Hematopoietic multipotent progenitor cell (in vitro differentiated cells): Measurements from ENCODE around the gene MANSC1. TPM values are rescaled to one million over a fixed set of nuclear protein-coding genes. Genes with fewer than 3 reads are reported as not detected.
"Not testable (repeated sequence)": the region's sequence is repeated elsewhere in the genome, so short reads cannot be mapped to it uniquely, and the experiment has no call there.

Source experiments
- DNase-seq, 3 donors: peaks; one replicate each; pipeline ENCODE4 v3.0.0-alpha.2; 2011 to 2015; ENCODE audit warnings: low read depth in 2 of 3, low spot score in 2 of 3
- total RNA-seq: library from RNA; depleted of rRNA; stranded (reverse); fragments of >200 nt; gene quantifications from one replicate; pipeline ENCODE4 v1.2.3, GENCODE V29; 2012

Gene MANSC1
- total RNA-seq, 1 donor = 4.6 TPM

- DNase-seq = no peak
These were observed 18.1 kb downstream of the MANSC1 start for GRCh38 chr12:12331896-12332295.

- no peak for DNase-seq
These were observed 18.7 kb downstream of the MANSC1 start for GRCh38 chr12:12331244-12331771.

DNA sequence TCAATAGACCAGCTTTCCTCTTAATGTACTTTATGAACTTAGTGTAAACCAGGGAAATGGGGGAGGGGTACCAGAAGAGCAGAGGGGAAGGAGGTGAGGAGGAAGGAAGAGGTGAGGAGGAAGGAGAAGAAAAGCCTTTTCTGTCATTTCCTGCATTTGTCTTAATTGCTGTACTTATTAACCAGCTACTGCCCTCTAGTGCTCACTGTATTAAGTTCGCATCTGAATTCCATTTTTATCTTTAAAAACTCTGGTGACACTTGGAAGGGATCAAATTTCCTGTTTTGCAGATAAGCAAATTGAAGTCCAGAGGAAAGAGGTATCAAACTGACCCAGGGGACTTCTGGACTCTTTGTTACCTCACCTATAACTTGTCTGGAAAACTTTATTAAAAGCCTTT lies 22.2 kb downstream of the MANSC1 start:
- peak; percentile 16 to 80 (median 50) for DNase-seq

- DNase-seq = no peak
These were observed 23.8 kb downstream of the MANSC1 start for GRCh38 chr12:12326262-12326661.

- no peak for DNase-seq
These were observed 26.5 kb downstream of the MANSC1 start for GRCh38 chr12:12323591-12323990.

GRCh38 chr12:12323118-12323517 lies 26.9 kb downstream of the MANSC1 start:
- no peak for DNase-seq

DNA sequence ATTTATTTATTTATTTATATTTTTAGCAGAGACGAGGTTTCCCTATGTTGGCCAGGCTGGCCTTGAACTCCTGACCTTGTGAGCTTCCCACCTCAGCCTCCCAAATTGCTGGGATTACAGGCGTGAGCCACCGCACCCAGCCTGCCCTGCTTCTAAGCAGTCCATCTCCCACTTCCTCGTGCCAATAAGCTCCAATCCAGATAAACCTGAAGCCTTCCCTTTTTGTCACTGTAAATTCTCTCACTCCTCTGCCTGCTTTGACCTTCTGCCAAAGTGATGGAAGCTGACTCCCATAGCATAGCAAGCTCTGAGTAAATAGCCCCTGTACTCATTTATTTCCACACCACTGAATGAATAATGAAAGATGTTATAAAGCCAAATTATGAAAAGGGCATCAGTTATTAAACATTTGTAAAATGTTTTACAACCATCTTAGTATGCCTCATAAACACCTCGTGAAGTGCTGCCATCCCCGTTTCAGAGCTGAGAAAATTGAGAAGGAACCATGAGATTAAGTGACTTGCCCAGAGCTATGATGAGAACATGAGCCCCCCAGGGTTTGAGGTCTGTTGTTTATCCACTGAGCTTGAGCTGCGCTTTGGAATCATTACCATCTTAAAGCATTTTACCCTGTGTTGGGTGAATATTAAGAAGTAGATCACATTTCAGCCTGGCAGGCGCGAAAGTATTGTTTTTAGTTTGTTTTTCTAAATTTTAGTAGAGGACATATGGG lies 30.4 kb downstream of the MANSC1 start:
- DNase-seq = no peak

- DNase-seq = no peak
These were observed 34.2 kb downstream of the MANSC1 start for GRCh38 chr12:12315838-12316237.

DNA sequence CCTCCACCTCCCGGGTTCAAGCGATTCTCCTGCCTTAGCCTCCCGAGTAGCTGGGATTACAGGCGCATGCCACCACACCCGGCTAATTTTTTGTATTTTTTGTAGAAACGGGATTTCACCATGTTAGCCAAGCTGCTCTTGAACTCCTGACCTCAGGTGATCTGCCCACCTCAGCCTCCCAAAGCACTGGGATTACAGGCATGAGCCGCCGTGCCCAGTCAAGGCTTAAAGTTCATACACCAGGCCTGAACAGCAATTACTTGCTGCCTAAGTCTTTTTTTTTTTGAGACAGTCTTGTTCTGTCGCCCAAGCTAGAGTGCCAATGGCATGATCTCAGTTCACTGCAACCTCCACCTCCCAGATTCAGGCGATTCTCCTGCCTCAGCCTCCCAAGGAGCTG lies 39.3 kb downstream of the MANSC1 start:
- not testable (repeated sequence) for DNase-seq

DNA sequence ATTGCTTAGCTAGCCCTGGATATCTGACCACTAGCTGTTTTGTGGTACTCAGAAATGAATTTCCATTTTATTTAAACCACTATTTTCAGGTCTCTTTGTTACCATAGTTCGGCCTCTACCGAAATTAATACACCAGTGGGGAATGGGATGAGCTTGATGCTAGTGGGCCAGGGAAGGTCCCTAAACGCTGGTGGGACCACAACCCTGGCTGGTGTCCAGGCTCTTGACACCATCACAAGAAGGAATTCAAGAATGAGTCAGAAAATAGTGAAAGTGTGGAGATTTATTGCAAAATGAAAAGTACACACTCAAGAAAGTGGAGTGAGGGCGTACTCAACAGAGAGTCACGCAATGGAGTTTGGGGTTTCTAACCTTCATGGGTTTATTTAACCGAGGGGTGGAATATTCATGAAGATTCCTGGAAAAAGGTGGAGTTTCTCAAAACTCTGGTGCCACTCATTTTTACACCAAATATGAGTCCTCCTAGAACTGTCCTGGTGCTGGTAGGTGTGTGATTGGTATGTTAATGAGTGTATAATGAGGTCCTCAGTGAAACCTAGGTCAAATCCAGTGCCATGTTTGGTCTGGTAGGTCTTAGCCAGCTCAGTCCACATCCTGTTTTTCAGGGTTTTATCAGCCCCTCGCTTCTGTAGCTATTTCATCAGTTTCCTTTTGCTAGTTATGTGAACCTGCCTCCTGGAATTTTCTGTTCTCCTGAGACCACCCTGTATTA lies 44.3 kb downstream of the MANSC1 start:
- DNase-seq = no peak

GRCh38 chr12:12302976-12303375 lies 47.1 kb downstream of the MANSC1 start:
- DNase-seq = no peak

- DNase-seq = no peak
These were observed 48.9 kb downstream of the MANSC1 start for GRCh38 chr12:12301122-12301521.

GRCh38 chr12:12297201-12297830 lies 52.7 kb downstream of the MANSC1 start:
- no peak for DNase-seq

- DNase-seq = no peak
These were observed 55.6 kb downstream of the MANSC1 start for GRCh38 chr12:12294215-12295005.

GRCh38 chr12:12290206-12290605 lies 59.8 kb downstream of the MANSC1 start:
- no peak for DNase-seq

DNA sequence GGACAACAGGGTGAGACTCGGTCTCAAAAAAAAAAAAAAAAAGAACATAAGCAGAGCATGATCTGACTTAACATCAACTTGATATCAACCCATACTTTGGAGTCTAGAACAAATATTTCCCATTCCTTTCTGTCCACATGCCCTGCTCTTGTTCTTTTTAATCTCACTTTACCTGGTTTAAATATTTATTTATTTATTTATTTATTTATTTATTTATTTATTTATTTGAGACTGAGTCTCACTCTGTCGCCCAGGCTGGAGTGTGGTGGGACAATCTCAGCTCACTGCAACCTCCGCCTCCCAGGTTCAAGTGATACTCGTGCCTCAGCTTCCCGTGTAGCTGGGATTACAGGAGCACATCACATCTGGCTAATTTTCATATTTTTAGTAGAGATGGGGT lies 63.6 kb downstream of the MANSC1 start:
- DNase-seq = no peak

- DNase-seq = no peak
These were observed 67.1 kb downstream of the MANSC1 start for GRCh38 chr12:12282761-12283425.

- no peak for DNase-seq
These were observed 67.8 kb downstream of the MANSC1 start for GRCh38 chr12:12282202-12282601.

- no peak for DNase-seq
These were observed 68.9 kb downstream of the MANSC1 start for GRCh38 chr12:12281134-12281533.

DNA sequence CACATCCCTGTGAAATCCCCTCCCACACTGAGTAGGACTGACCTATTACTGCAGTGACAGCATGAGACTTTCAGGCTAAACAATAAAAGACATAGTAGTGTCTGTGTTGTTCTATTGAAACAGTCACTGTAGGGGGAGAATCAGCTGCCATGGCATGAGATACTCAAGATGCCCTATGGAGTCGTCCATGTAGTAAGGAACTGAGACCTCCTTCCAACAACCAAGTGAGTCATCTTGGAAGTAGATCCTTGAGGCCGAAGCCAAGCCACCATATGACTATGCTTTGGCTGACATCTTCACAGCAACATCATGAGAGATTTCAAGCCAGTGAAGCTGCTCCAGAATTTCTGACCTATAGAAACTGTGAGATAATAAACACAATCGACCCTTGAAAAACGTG lies 71.1 kb downstream of the MANSC1 start:
- no peak for DNase-seq
